HG02588 (cell line): ENCODE measurements around the gene STYXL2.

Experiments
- ATAC-seq: cut with Tn5 transposase; IDR thresholded peaks from one replicate; pipeline ENCODE4 v1.9.1; 2021; ENCODE audit warnings: mild to moderate bottlenecking, moderate library complexity; ENCODE audit not compliant: unreplicated experiment

STYXL2 gene

GRCh38 chr1:167077128-167077867 is 16.6 kb upstream of the STYXL2 start:
- ATAC-seq = no peak

- ATAC-seq = no peak
These were observed 16.0 kb upstream of the STYXL2 start for GRCh38 chr1:167077868-167078210.

GRCh38 chr1:167081594-167082156 is 12.2 kb upstream of the STYXL2 start:
- ATAC-seq = no peak

GRCh38 chr1:167082511-167083027 is 11.3 kb upstream of the STYXL2 start:
- ATAC-seq = no peak

- ATAC-seq = no peak
These were observed 10.7 kb upstream of the STYXL2 start for GRCh38 chr1:167083066-167083665.

- no peak for ATAC-seq
These were observed 10.0 kb upstream of the STYXL2 start for GRCh38 chr1:167083871-167084270.

- no peak for ATAC-seq
These were observed 9.1 kb upstream of the STYXL2 start for GRCh38 chr1:167084757-167085156.

- no peak for ATAC-seq
These were observed 7.8 kb upstream of the STYXL2 start for GRCh38 chr1:167086033-167086432.

GRCh38 chr1:167086768-167087167 is 7.1 kb upstream of the STYXL2 start:
- ATAC-seq = no peak

- no peak for ATAC-seq
These were observed 5.0 kb upstream of the STYXL2 start for GRCh38 chr1:167088746-167089417.

GRCh38 chr1:167089939-167090313 is 3.9 kb upstream of the STYXL2 start:
- no peak for ATAC-seq

- ATAC-seq = no peak
These were observed 3.4 kb upstream of the STYXL2 start, which contains the start of gene GPA33 for GRCh38 chr1:167090314-167090942. Gene GPA33 (minus strand): TSS chr1:167090377. CDS start chr1:167090287, 90 bp downstream.

- no peak for ATAC-seq
These were observed 1.2 kb upstream of the STYXL2 start for GRCh38 chr1:167092653-167093052.

GRCh38 chr1:167094690-167095089 is 815 bp downstream of the STYXL2 start:
- no peak for ATAC-seq

- ATAC-seq = no peak
These were observed 1.5 kb downstream of the STYXL2 start for GRCh38 chr1:167095368-167095767.

- ATAC-seq = no peak
These were observed 6.0 kb downstream of the STYXL2 start for GRCh38 chr1:167099851-167100250.

- ATAC-seq = no peak
These were observed 6.9 kb downstream of the STYXL2 start for GRCh38 chr1:167100730-167101129.

- ATAC-seq = no peak
These were observed 7.9 kb downstream of the STYXL2 start for GRCh38 chr1:167101754-167102153.

- ATAC-seq = no peak
These were observed 9.2 kb downstream of the STYXL2 start for GRCh38 chr1:167102906-167103573.

GRCh38 chr1:167104256-167104633 is 10.4 kb downstream of the STYXL2 start:
- ATAC-seq = no peak
